Measurements from ENCODE around the gene CNPY4. TPM values are rescaled to one million over a fixed set of nuclear protein-coding genes. Genes with fewer than 3 reads are reported as not detected.

Gene CNPY4
- total and polyA plus RNA-seq, 2 experiments from 2014 or later: 13.8 to 18.4 TPM

DNA sequence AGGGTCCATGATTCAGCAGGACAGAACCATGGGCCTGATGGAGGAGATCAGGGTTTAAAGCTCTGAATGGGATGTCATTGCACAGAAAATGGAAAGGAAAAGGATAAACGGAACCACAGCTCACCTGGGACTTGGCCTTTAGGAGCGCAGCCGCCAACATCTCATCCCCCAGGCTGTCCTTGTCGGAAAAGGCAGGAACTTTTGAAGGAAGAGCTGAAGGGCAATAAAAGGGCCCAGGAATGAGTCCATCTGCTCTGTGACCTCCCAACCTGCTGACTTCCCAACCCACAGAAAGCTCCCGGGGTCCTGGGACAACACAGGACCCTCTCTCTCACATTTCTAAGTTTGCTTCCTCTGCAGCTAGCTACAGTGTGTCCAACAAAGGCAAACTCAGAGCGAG, 44.0 kb upstream of the CNPY4 start:
- H3K9me3 ChIP-seq (ENCODE audit: low read depth): peaks cover 6% of the 10 kb centered on the region

DNA sequence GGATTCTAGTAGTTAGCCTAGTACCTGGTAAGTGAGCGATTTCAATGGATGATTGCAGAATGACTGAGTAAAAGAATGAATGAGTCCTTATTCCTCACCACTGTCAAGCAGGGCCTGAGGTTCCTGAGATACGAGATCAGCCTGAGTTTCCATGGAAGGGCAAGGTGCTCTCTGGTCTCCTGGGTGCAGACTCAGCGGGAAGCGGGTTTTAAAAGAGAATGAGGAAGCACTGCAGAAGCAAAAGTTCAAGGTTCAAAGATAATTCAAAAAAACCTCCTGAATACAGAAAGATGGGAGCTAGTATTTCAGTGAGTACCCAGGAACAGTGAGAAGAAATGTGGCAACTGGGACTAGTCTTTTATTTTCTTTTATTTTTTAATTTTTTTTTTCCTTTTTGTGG, 42.2 kb upstream of the CNPY4 start:
- no peak overlapping the region for H3K27ac ChIP-seq
- H3K4me1 ChIP-seq (ENCODE audit: low read depth): peaks cover 9% of the 10 kb centered on the region
- TF ChIP-seq, protein P1, sequence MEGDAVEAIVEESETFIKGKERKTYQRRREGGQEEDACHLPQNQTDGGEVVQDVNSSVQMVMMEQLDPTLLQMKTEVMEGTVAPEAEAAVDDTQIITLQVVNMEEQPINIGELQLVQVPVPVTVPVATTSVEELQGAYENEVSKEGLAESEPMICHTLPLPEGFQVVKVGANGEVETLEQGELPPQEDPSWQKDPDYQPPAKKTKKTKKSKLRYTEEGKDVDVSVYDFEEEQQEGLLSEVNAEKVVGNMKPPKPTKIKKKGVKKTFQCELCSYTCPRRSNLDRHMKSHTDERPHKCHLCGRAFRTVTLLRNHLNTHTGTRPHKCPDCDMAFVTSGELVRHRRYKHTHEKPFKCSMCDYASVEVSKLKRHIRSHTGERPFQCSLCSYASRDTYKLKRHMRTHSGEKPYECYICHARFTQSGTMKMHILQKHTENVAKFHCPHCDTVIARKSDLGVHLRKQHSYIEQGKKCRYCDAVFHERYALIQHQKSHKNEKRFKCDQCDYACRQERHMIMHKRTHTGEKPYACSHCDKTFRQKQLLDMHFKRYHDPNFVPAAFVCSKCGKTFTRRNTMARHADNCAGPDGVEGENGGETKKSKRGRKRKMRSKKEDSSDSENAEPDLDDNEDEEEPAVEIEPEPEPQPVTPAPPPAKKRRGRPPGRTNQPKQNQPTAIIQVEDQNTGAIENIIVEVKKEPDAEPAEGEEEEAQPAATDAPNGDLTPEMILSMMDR (IDR thresholded peaks at IDR 0.05; ENCODE audit: low read depth, low read length): no peak
- H3K27me3 ChIP-seq: no peaks in the 10 kb centered on the region
- H3K9me3 ChIP-seq (ENCODE audit: low read depth): no peaks in the 10 kb centered on the region
- H3K4me3 ChIP-seq: no peak overlapping the region
- DNase-seq (ENCODE audit: low read depth in 1 of 2, low spot score in 1 of 2): no peak
- H3K36me3 ChIP-seq: peaks cover 53% of the 10 kb centered on the region

More for the DNA sequence above, 44.0 kb upstream of the CNPY4 start:
- Histone ChIP-seq H3K4me1 (ENCODE audit: low read depth) (peaks cover 5% of the 10 kb centered on the region), H3K27ac (no peak overlapping the region), H3K27me3 (no peaks in the 10 kb centered on the region), H3K36me3 (peaks cover 71% of the 10 kb centered on the region), H3K4me3 (no peak overlapping the region)
- no peak for DNase-seq (ENCODE audit: low read depth in 1 of 2, low spot score in 1 of 2)
- TF ChIP-seq, protein P1 (IDR thresholded peaks at IDR 0.05; ENCODE audit: low read depth, low read length): no peak

DNA sequence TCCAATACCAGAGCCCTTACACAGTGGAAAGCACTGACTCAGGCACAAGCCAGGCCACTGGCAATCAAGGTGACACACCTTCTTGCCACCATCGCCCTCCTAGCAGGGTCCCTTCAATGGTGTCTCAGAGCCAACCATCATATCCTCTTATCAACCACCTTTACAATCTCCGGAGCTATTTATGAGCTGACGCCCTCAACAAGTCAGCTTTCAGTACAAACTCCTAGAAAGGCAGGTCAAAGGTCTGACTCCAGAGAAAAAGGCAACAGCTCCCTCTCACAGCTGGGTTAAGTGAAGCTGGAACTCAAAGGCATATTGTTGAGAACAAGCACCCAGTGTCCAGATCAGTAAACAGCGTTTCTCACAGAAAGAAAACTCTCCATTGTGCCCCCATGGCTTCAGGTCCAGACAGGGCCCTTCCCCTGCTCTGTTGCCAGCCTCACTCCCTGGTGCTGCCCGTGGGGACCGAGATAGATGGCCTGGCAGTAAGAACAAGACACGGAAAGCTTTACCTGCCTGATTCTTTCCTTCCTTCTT, 40.3 kb upstream of the CNPY4 start:
- H3K4me1 ChIP-seq (ENCODE audit: low read depth): peaks cover 10% of the 10 kb centered on the region
- TF ChIP-seq, protein P1 (IDR thresholded peaks at IDR 0.05; ENCODE audit: low read depth, low read length): no peak
- H3K9me3 ChIP-seq (ENCODE audit: low read depth): no peaks in the 10 kb centered on the region
- no peak overlapping the region for H3K4me3 ChIP-seq
- H3K27ac ChIP-seq: no peak overlapping the region
- peaks cover 35% of the 10 kb centered on the region for H3K36me3 ChIP-seq
- no peaks in the 10 kb centered on the region for H3K27me3 ChIP-seq
- DNase-seq (ENCODE audit: low read depth in 1 of 2, low spot score in 1 of 2): no peak

DNA sequence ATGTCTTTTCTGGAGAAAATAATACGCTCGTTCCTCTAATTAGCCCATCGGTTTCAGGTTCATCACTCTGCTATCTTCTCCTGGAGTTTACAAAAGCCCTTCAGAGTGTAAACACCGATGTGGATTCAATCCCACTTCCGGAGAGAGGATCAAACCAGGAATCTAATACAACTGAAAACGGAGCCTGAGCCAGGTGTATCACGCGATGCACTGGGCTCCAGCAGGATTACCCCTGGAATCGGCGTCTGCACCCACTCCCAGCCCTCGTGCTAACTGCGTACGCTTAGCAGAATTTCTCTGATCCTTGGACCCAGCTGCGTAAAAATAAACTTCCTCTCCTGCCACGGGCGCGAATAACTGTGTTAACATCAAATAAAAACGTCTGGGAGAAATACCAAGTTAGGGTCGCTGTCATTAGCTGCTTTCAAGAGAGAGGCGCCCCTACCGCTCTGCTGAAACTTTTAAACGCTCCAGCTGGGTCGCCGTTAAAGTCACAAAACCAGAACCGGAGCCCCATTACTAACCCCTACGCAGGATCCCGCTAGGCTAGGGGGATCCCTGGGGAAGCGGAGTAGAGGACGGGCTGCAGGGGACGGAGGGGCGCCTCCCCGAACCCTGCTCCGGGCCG, 38.4 kb upstream of the CNPY4 start:
- peak in 1 of 2 donors; percentile 34 for DNase-seq (ENCODE audit: low read depth in 1 of 2, low spot score in 1 of 2)
- peak overlapping the region; percentile 97 for H3K27ac ChIP-seq

DNA sequence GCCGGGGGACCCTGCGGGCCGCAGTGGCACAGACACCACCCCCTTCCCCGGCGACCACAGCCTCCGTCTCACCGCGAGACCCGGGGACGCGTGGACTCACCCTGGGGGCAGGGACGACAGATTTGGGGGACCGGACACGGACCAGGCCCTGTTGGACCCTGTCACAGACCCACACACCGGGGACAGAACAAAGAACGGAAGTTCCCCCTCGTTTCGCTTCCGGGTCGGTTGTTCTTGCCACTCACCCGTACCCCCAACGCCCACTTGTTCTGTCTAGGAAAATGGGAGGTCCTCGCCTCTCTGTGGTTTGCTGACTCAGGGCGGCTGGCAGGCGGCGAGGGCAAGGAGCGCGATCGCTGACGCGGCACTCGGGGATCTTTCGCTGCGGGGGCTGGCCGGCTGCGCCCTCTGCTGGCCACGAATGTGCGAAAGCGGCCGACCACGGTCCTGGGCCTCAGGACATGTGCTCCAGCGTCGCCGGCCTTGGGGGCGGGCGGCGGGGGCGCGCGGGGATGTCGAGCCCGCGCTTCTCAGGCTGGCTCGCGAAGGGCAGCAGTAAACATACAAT, 37.8 kb upstream of the CNPY4 start, which contains the start of gene ZNF3:
ZNF3 (minus strand) TSS at position 189 of the 568 bp plus-strand sequence. CDS start 4,366 bp downstream, outside the sequence.
- Histone ChIP-seq H3K27ac (peak within 1 kb of the TSS; percentile 97), H3K36me3 (peaks cover 13% of the 10 kb centered on the region), H3K9me3 (ENCODE audit: low read depth) (no peaks in the 10 kb centered on the region), H3K4me3 (peak within 1 kb of the TSS; percentile 93), H3K27me3 (no peaks in the 10 kb centered on the region), H3K4me1 (ENCODE audit: low read depth) (peaks cover 10% of the 10 kb centered on the region)
- TF ChIP-seq, protein P1 (IDR thresholded peaks at IDR 0.05; ENCODE audit: low read depth, low read length): peak; percentile 81
- peak; percentile 99 for DNase-seq (ENCODE audit: low read depth in 1 of 2, low spot score in 1 of 2)

More for the DNA sequence above, 38.4 kb upstream of the CNPY4 start:
- peak overlapping the region; percentile 93 for H3K4me3 ChIP-seq
- no peaks in the 10 kb centered on the region for H3K27me3 ChIP-seq
- H3K36me3 ChIP-seq: peaks cover 17% of the 10 kb centered on the region
- TF ChIP-seq, protein P1 (IDR thresholded peaks at IDR 0.05; ENCODE audit: low read depth, low read length): no peak
- peaks cover 10% of the 10 kb centered on the region for H3K4me1 ChIP-seq (ENCODE audit: low read depth)
- no peaks in the 10 kb centered on the region for H3K9me3 ChIP-seq (ENCODE audit: low read depth)

Data from cardiac muscle cell (in vitro differentiated cells and primary cell).